D721Med (cell line): ENCODE results near the gene FGF11.
A peak's percentile ranks its signal among the peaks of the same experiment; 100 is the strongest.

Source experiments
- DNase-seq: peaks from one replicate; pipeline ENCODE4 v3.0.0; 2011; ENCODE audit warnings: low spot score; ENCODE audit not compliant: insufficient read length
- FAIRE-seq: peaks from 2 replicates; lab custom pipeline; 2011; peaks lifted over from hg19 to GRCh38; lab: Jason Lieb, UNC
- TF ChIP-seq, protein P1 (sequence below): IDR thresholded peaks from 2 replicates; pipeline ENCODE4 v1.5.1; 2012; ENCODE audit warnings: mild to moderate bottlenecking, control low read depth; ENCODE audit not compliant: insufficient read depth; ENCODE audit errors: missing control alignments

FGF11 gene

DNA sequence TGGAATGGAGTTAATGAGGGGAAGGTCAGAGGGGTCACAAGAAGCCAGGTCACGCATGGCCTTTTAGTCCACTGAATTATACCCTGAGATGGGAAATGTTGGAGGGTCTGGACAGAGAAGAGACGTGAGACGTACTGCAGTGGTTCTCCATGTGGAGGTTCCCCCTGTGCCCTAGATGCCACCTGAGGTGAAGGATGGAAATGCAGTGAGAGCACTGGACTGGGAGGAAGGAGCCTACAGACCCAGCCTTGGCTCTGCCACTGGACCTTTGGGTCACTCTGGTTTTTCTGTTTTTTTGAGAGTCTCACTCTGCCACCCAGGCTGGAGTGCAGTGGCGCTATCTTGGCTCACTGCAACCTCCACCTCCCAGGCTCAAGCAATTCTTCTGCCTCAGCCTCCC lies 43.2 kb upstream of the FGF11 start:
- DNase-seq: no peak
- FAIRE-seq: no peak
- TF ChIP-seq, protein P1, sequence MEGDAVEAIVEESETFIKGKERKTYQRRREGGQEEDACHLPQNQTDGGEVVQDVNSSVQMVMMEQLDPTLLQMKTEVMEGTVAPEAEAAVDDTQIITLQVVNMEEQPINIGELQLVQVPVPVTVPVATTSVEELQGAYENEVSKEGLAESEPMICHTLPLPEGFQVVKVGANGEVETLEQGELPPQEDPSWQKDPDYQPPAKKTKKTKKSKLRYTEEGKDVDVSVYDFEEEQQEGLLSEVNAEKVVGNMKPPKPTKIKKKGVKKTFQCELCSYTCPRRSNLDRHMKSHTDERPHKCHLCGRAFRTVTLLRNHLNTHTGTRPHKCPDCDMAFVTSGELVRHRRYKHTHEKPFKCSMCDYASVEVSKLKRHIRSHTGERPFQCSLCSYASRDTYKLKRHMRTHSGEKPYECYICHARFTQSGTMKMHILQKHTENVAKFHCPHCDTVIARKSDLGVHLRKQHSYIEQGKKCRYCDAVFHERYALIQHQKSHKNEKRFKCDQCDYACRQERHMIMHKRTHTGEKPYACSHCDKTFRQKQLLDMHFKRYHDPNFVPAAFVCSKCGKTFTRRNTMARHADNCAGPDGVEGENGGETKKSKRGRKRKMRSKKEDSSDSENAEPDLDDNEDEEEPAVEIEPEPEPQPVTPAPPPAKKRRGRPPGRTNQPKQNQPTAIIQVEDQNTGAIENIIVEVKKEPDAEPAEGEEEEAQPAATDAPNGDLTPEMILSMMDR: no peak

DNA sequence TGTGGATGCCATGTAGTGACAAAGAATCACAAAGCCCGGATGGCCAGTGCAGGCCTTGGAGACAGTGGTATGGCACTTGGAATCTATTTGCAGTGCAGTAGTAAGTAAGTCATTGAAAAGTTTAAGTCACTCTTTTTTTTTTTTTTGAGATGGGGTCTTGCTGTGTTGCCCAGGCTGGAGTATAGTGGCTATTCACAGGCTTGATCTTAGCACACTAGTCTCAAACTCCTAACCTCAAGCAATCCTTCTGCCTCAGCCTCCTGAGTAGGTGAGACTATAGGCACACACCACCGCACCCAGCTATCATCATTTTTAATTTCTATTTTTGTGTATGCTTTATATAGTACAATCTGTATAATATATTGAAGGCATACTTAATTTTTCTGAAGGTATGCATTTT lies 40.7 kb upstream of the FGF11 start:
- TF ChIP-seq, protein P1: no peak
- no peak for FAIRE-seq
- no peak for DNase-seq

DNA sequence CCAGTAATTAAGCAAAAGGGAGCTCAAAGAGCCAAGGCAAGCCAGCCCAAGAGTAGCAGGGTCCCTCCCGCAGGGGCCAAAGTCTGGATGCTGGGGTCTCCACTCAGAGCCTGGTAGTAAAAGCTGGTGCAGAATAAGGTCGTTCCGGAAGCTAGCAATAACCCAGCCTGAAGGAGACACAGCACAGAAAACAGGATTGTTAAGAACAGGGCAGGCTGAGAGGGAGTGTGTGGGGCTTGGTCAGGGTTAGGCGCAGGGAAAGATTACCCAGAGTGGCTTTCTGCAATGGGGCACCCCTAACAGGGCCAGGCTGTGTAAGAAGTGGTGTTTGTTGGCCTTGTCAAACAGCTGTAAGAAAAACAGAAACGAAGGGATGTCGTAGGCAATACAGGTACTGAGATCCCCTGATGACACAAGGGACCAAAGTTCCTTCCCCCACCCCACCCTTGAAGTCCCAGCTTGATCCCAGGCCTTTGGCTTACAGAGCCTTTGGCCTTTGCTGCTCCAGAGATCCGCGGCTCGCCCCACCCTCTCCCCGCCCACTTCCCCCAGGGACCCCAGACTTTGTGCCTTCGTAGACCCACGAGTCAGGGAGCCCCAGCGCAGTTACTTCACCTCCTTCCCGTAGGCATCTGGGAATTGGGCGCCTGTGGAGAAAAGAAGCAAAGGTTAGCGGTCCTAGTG lies 36.1 kb upstream of the FGF11 start:
- DNase-seq (no peak), FAIRE-seq (no peak)
- TF ChIP-seq, protein P1: no peak

DNA sequence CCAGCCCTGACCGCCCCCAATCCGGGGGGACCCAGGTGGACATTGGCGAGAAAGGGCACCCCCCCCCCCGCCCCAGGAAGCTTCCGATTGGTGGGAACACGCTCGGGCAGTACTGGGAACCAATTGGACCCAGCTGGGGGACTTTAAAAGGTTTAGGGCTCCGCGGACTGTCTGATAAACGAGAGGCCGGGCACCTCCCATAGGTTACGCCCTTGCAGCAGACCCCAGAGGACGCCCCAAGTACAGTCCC lies 35.7 kb upstream of the FGF11 start:
- DNase-seq (no peak), FAIRE-seq (no peak)

DNA sequence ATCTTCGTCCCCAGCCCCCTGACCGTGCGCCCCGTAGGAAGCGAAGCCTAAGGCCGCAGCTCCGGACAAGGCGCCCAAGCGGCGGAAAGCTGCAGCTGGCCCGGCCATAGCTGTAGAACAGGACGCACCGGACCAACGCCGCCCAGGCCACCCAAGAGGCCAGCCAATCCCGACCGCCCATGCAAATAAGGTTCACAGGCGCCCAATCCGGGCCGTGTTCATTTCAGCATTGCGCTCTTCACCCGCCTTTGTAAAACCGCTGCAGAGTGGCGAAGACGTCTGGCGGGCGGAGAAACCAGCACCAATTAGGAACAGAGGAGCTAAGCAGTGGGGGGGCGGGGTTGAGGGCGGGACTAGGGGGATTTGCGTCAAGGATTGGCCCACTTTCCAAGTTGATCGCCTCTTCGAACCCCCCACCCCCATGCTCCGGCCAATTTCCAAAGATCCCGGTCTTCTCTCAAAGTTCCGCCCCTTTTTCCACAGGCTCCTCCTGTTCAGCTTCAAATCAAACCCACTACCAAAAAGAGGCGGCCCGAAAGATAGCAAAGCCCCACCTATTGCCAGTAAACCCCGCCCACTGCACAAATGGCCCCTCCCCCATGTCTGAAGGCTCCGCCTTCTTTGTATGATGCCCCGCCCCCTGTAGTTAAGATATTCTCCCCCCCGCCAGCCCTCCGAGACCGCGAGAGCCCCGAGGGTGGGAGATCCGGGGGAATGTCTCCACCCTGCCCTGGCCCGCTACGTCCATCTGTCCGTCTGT lies 35.2 kb upstream of the FGF11 start, which contains the start of gene TMEM256:
Gene TMEM256 (minus strand): TSS at position 121 of the 760 bp plus-strand sequence. CDS start 13 bp downstream, at position 108.
- TF ChIP-seq, protein P1: no peak
- DNase-seq (peak; percentile 66), FAIRE-seq (no peak)

More for the DNA sequence above, 35.7 kb upstream of the FGF11 start:
- TF ChIP-seq, protein P1: no peak

DNA sequence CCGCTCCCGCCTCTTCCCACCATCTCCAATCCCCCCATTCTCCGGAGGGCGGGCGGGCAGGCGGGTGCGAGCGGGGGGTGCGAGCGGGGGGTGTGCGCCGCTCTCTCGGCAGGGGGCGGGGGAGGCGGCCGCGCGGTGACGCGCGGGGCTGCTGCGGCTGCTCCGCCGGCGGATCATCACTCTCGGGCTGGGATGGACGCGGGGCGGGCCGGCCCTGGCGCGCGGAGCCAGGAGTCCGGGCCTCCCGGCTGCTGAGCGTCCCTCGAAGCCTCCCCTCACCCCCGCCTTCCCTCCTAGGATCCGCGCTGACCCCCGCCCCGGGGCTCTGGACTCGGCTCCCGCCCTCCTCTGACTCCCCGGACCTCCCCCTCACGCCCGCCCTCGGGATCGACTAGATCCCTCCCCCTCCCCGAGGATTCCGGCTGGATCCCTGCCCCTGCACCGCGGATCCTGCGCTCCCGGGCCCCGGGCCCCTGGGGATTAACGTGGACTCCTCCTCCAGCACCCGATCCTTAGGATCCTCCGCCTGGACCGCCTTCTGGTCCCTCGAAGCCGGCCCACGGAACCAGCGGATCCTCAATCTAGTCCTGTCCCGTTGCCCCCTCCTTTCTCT lies 34.5 kb upstream of the FGF11 start:
- DNase-seq: no peak
- FAIRE-seq: no peak
- TF ChIP-seq, protein P1: no peak
